Panc1 (cell line): ENCODE measurements around the gene RNF41. TPM values are rescaled to one million over a fixed set of nuclear protein-coding genes. Genes with fewer than 3 reads are reported as not detected.

Experiments used
- ATAC-seq: fragments of 200-7000 bp; cut with Tn5 transposase; 2 replicates; pipeline ENCODE4 v1.9.1; 2020; ENCODE audit warnings: mild to moderate bottlenecking, moderate library complexity
- BruUV-seq: library from RNA; stranded (reverse); fragments of 400-500 nt; replicated peaks from 2 replicates; lab custom pipeline; 2021; lab: Mats Ljungman, UMichigan
- CTCF ChIA-PET: fragments of 300-600 bp; sonication (Branson Sonifier 250); formaldehyde crosslinking; loops from one replicate; lab custom pipeline; 2022; ENCODE audit warnings: antibody characterized with exemption; lab: Charles Lee
- POLR2A ChIA-PET: fragments of 300-600 bp; sonication (Branson Sonifier 250); formaldehyde crosslinking; loops from one replicate; lab custom pipeline; 2022; ENCODE audit warnings: antibody characterized with exemption; lab: Charles Lee
- DNase-seq: peaks from one replicate; pipeline ENCODE4 v3.0.0-alpha.2; 2010; ENCODE audit warnings: low read depth, low spot score
- H3K27ac ChIP-seq: 2 replicates; pipeline ENCODE4 v1.5.1; 2011; ENCODE audit warnings: mild to moderate bottlenecking, low read length, inconsistent platforms
- H3K27me3 ChIP-seq: fragments of 200-500 bp; sonication (Bioruptor generic); 2 replicates; pipeline ENCODE4 v1.6.0; 2014; ENCODE audit warnings: low read length, inconsistent platforms; ENCODE audit not compliant: control insufficient read depth, insufficient read depth
- H3K36me3 ChIP-seq: fragments of 200-500 bp; sonication (Bioruptor generic); 2 replicates; pipeline ENCODE4 v1.5.1; 2014; ENCODE audit warnings: inconsistent platforms, mild to moderate bottlenecking, low read length, moderate library complexity; ENCODE audit not compliant: control insufficient read depth, insufficient read depth
- H3K4me1 ChIP-seq: 2 replicates; pipeline ENCODE4 v1.5.1; 2011; ENCODE audit warnings: inconsistent platforms, mild to moderate bottlenecking, low read length, moderate library complexity; ENCODE audit not compliant: control insufficient read depth, insufficient read depth
- H3K4me3 ChIP-seq, 2 experiments: 2 replicates each; pipeline ENCODE4 v1.5.1; 2011 to 2012; ENCODE audit warnings: low read depth in 2 of 2, low read length in 2 of 2, mild to moderate bottlenecking in 2 of 2, inconsistent platforms in 1 of 2, moderate library complexity in 1 of 2
- H3K9me3 ChIP-seq: fragments of 200-500 bp; sonication (Bioruptor generic); 2 replicates; pipeline ENCODE4 v1.5.1; 2014; ENCODE audit warnings: low read depth, mild to moderate bottlenecking, inconsistent platforms, low read length, moderate library complexity; ENCODE audit not compliant: control insufficient read depth, insufficient read depth
- CTCF ChIP-seq: fragments of 450-650 bp; IDR thresholded peaks from 2 replicates; pipeline ENCODE4 v1.5.1; 2017; ENCODE audit warnings: mild to moderate bottlenecking
- POLR2AphosphoS5 ChIP-seq: IDR thresholded peaks from 2 replicates; pipeline ENCODE4 v1.6.1; 2012; ENCODE audit warnings: mild to moderate bottlenecking, low read depth, low read length, moderate library complexity
- REST ChIP-seq, 2 experiments: IDR thresholded peaks; 2 replicates each; pipeline ENCODE4 v1.6.1; 2011 to 2012; ENCODE audit warnings: low read depth in 2 of 2, control low read depth in 1 of 2, low read length in 1 of 2, mild to moderate bottlenecking in 1 of 2, moderate library complexity in 1 of 2; ENCODE audit not compliant: insufficient read depth in 1 of 2
- SIN3A ChIP-seq: IDR thresholded peaks from 2 replicates; pipeline ENCODE4 v1.6.1; 2012; ENCODE audit warnings: low read depth, mild to moderate bottlenecking, low read length, moderate library complexity, borderline replicate concordance; ENCODE audit not compliant: insufficient read depth
- TCF7L2 ChIP-seq: IDR thresholded peaks from 2 replicates; pipeline ENCODE4 v1.6.1; 2011; ENCODE audit warnings: mild to moderate bottlenecking, low read depth, low read length, inconsistent platforms
- in situ Hi-C: cut with HindIII; loops from 2 replicates; pipeline ENCODE4 v1.10.0; 2016; ENCODE audit warnings: low sequenced_read_pairs, low pct_unique_long_range_greater_than_20kb
- intact Hi-C: fragments of 100-400 bp; cut with micrococcal nuclease; formaldehyde crosslinking; loops from one replicate; pipeline ENCODE4 v1.10.0; 2022; ENCODE audit not compliant: unreplicated experiment
- total RNA-seq: library from RNA; stranded (reverse); gene quantifications from one replicate; pipeline ENCODE4 v1.2.1, GENCODE V29; 2021; ENCODE audit not compliant: unreplicated experiment

Gene RNF41
- total RNA-seq, 1 experiment from 2014 or later, result 35.3 TPM

- Histone ChIP-seq H3K4me1 (peaks cover 20% of the 10 kb centered on the region), H3K4me3 (no peak overlapping the region), H3K36me3 (peaks cover 2% of the 10 kb centered on the region; the same call in 1 of the 2 replicates), H3K27me3 (no peaks in the 10 kb centered on the region), H3K27ac (peak overlapping the region; percentile 35; the same call in 1 of the 2 replicates), H3K9me3 (no peaks in the 10 kb centered on the region)
- ChIA-PET POLR2A (interaction anchor here (0.6 to 0.7 kb wide), 2 partner anchors 12 to 19 kb away, joined by 6 to 21 read pairs; no protein-coding TSS in a partner anchor), CTCF (interaction anchor here (0.5 to 1.3 kb wide), 2 partner anchors 44 to 71 kb away, joined by 3 to 5 read pairs; partner anchors contain the start of gene ZC3H10)
- no TSS peak for BruUV-seq
- intact Hi-C loops (no loop called here), in situ Hi-C loops (no loop called here)
- no peak for DNase-seq
- ATAC-seq, result no peak
- TF ChIP-seq REST (IDR thresholded peaks at IDR 0.05; ENCODE audit: insufficient read depth in 1 of 2, low read depth in 2 of 2, low read length in 1 of 2), result no peak
- TF ChIP-seq CTCF, result no peak
- no peak for TF ChIP-seq SIN3A
- no peak for TF ChIP-seq TCF7L2
- TF ChIP-seq POLR2AphosphoS5, result no peak
Observed at GRCh38 chr12:56161690-56162351, 59.9 kb downstream of the RNF41 start.

GRCh38 chr12:56160894-56161689, 60.6 kb downstream of the RNF41 start:
- no peaks in the 10 kb centered on the region for H3K27me3 ChIP-seq
- H3K27ac ChIP-seq, result peak overlapping the region; percentile 35; the same call in 1 of the 2 replicates
- ATAC-seq, result no peak
- TF ChIP-seq REST (IDR thresholded peaks at IDR 0.05; ENCODE audit: insufficient read depth in 1 of 2, low read depth in 2 of 2, low read length in 1 of 2) (no peak), CTCF (no peak), POLR2AphosphoS5 (no peak; the same call in 1 of the 2 replicates)
- intact Hi-C loops, result no loop called here
- in situ Hi-C loops, result no loop called here
- ChIA-PET CTCF (interaction anchor here (0.5 to 1.3 kb wide), 2 partner anchors 43 to 72 kb away, joined by 3 to 5 read pairs; partner anchors contain the start of gene ZC3H10), POLR2A (no interaction called here)
- H3K9me3 ChIP-seq, result no peaks in the 10 kb centered on the region
- no peak for DNase-seq
- peaks cover 2% of the 10 kb centered on the region; the same call in 1 of the 2 replicates for H3K36me3 ChIP-seq
- peaks cover 20% of the 10 kb centered on the region for H3K4me1 ChIP-seq
- H3K4me3 ChIP-seq, result peak overlapping the region; percentile 74 to 78; a peak in 3 of 4 replicates
- no TSS peak for BruUV-seq
